ENCODE results near the gene CASP8AP2.
A peak's percentile ranks its signal among the peaks of the same experiment; 100 is the strongest.
"Not testable (repeated sequence)": the region's sequence is repeated elsewhere in the genome, so short reads cannot be mapped to it uniquely, and the experiment has no call there.

CASP8AP2 gene

GRCh38 chr6:89888871-89889270 is 59.2 kb downstream of the CASP8AP2 start:
- no peak for ATAC-seq

GRCh38 chr6:89890845-89891528 is 61.3 kb downstream of the CASP8AP2 start:
- ATAC-seq, DNase-seq: not testable (repeated sequence)

More at GRCh38 chr6:89888871-89889270, 59.2 kb downstream of the CASP8AP2 start:
- no peak for DNase-seq

- DNase-seq, ATAC-seq: not testable (repeated sequence)
These were observed 62.9 kb downstream of the CASP8AP2 start for GRCh38 chr6:89892577-89892976.

GRCh38 chr6:89894169-89894568 is 64.5 kb downstream of the CASP8AP2 start, which contains the start of gene GJA10:
TSS of gene GJA10 (plus strand) at chr6:89894469. CDS start at chr6:89894469, 0 bp downstream.
- DNase-seq = no peak
- no peak for ATAC-seq

- DNase-seq (peak; percentile 9), ATAC-seq (peak; percentile 40)
These were observed 65.7 kb downstream of the CASP8AP2 start for GRCh38 chr6:89895276-89895874.

GRCh38 chr6:89910001-89910901 is 80.6 kb downstream of the CASP8AP2 start:
- ATAC-seq, DNase-seq: not testable (repeated sequence)

GRCh38 chr6:89910902-89911240 is 81.2 kb downstream of the CASP8AP2 start:
- DNase-seq = no peak
- no peak for ATAC-seq

GRCh38 chr6:89916136-89916920 is 86.6 kb downstream of the CASP8AP2 start:
- DNase-seq (no peak), ATAC-seq (no peak)

- no peak for DNase-seq
- no peak for ATAC-seq
These were observed 87.5 kb downstream of the CASP8AP2 start for GRCh38 chr6:89917216-89917615.

GRCh38 chr6:89917801-89918366 is 88.2 kb downstream of the CASP8AP2 start:
- no peak for ATAC-seq
- no peak for DNase-seq
